HG03280 (cell line): ENCODE data around the gene CFAP97D1.

ENCODE experiments used
- ATAC-seq: cut with Tn5 transposase; IDR thresholded peaks from one replicate; pipeline ENCODE4 v1.9.1; 2021; ENCODE audit warnings: mild to moderate bottlenecking, moderate library complexity; ENCODE audit not compliant: unreplicated experiment

CFAP97D1 gene

DNA sequence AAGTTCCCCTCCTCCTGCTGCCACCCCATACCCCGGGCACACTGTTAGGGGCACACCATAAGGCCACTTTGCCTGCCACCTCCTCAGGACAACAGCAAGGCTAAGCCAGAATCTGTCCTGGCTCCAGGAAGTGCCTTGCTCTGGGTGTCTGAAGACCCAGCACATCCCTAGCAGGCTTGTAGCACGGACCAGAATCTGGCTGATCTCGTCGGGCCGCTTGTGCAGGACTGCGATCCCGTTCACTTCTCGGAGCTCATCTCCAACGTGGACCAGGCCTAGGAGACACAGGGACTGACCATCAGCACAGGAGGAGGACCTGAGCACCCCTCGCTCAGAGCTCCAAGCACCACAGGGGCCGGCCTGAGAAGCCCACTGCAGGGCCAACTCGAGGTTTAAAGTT, 45.3 kb downstream of the CFAP97D1 start:
- ATAC-seq: no peak

DNA sequence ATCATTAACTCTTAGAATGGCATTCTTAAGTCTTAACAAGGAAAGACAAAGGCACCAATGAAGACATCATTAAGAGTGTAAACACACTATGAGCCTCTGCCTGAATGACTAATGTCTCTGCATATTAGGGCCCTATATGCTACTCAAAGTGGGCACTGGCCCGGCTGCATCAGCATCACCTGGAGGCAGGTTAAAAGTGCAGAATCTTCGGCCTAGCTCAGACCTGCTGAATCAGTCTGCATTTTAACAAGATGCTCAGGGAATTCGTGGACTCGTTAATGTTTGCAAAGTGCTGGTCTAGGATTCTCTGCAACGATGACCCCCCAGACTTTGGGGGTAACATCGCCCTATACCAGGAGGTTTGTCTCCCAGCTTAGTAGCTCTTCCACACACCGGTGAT, 46.0 kb downstream of the CFAP97D1 start:
- ATAC-seq: no peak

DNA sequence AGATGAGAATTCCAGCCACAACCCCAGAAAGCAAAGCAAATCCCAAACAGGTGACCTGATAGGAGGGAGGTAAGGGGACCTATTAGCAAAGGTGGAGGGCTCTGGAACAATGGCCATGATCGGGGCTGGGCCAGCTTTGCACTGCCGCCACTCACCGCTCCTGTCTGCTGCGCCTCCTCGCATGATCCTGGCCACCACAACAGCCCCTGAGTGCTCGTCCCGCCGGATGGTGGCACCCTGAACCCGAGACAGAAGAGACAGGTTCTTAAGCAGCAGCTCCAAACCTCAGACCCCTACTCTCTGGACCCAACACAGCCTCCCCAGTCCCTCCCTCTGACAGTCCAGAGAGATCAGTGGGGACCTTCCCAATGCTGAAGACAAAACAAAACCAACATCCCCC, 47.4 kb downstream of the CFAP97D1 start:
- ATAC-seq: no peak

DNA sequence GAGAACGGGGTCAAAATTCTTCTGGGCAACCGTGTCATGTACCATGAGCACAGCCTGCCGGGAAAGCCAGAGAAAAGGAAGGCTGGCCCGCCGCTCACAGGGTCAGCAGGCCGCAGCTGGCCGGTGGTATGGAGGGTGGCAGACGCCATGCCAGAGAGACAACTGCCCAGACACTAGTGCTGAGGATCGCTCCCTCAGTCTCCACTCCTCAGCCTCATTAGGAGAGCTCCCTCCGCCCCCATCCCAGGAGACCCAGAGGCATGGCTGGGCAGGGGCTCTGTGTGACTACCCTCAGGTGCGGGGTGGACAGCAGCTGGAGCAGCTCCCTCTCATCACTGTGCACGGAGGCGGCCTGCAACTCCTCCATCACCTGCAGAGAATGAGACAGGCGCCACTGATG, 49.5 kb downstream of the CFAP97D1 start:
- ATAC-seq: no peak

DNA sequence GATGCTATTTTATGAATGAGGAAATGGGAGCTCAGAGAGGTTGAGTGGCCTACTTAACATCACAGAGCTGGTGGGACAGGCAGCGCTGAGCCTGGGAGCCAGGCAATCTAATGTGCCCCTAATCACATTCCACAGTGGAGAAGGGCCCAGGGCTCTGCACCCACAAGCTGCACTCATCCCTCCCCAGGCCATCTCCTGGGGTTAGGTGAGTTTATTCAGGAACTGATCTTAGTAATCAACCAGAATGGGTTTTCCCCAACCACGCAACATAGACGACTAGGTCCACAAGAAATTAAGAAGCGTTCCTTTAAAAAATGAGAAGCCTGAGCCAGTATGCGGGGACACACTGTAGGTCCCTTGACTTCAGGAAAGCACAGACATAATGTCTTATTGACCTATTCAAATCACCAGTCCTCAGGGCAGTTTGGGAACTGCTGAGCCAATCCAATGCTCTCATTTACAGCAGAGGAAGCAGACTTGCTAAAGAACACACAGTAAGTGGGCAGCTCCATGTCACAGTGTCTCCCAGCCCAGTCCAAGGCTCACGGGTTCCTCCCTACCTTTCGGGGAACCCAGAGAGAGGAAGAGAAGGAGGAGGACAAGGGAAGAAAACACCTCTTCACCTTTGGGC, 50.4 kb downstream of the CFAP97D1 start:
- no peak for ATAC-seq

DNA sequence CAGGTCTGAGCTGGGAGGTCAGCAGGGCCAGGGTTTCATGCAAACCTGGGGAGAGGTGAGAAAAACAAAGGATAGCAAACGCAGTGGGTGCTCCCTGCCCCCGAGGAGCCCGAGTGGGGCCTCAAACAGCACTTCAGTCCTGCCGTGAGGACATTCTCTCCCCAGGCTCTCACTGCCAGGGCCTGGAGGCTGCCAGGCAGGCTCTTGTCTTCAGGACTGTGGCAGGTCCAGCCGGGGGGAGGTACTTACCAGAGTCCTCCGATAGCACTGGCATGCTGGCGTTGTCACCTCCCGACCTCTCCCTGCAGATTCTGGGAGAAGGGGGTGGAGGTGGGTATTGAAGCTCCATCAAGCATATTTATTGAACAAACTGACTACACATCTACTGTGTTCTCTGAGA, 51.4 kb downstream of the CFAP97D1 start:
- ATAC-seq: no peak

DNA sequence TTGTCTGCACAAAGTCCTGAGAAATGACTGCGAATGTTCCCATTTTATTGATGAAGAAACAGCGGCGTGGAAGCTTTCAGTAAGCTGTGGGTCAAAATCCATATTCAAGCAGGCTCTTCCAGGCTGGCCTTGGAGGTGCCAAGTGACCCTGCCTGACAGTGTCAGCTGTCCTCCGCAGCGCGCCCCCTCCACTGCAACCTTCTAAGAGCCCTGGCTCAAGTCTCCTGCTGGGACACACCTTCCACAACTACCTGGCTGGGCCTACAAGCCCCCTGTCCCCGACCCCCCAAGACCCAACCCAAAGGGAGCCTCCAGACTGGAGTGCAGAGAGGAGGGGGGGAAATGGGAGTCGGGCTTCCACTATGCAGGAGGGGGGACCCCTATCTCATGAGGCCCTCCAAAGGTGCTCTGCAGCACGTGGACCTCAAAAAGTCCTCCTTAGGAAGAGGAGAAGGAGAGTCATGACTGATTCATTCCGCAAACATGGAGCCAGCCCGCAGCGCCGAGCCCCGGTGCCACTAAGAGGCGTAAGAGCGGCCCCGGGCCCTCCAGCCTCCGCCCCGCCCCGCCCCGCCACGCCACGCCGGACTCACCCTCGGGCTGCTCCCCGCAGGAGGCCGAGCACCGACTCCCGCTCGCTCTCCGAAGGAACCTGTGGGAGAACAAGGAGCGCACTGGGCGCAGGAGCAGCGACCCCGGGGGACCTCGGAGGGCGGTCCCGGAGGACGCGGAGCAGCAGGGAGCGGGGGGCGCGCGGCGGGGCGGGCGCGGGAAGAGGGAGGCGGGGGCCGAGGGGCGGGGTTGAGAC, 52.1 kb downstream of the CFAP97D1 start:
- ATAC-seq: no peak

DNA sequence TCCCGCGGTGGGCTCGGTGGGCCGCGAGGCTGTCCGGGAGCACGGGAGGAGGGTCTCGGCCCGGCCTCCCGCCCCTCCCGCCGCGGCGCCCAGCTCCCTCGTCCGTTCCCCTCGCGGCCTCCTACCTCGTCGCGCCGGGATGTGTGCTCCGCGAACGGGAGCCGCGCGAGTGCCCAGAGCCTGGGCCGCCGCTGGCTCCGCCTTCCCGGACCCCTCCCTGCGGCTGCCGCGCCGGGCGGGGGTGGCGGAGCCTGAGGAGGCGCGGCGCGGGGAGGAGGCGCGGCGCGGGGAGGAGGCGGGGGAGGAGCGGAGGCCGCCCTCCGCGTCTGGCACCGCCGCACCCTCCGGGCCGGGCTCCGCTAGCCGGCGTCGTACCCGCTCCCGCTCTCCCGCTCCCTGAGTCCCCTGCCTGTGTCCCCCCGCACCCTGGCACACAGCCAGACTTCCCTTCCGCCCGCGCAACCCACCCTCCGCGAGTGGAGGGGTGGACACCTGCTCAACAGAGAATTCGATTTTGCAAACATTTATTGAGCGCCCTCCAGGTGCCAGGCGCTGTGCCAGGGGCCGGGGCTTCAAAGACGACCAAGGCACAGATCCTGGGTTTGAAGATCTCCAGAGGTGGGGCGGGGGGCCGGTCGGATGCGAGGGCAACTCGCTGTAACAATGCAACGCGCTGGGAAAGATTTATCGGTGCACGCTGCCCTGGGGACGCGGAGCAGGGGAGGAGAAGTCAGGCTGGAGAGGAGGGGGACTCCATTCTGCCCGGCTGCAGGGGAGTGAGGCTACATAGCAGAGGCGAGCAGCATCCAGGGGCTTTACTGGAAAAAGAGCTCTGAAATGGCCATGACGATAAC, 53.0 kb downstream of the CFAP97D1 start, which contains the start of gene MPP3:
Gene MPP3, minus strand, starts transcription at position 171 of the 854 bp plus-strand sequence. CDS start 1,240 bp downstream, outside the sequence.
- ATAC-seq: no peak

DNA sequence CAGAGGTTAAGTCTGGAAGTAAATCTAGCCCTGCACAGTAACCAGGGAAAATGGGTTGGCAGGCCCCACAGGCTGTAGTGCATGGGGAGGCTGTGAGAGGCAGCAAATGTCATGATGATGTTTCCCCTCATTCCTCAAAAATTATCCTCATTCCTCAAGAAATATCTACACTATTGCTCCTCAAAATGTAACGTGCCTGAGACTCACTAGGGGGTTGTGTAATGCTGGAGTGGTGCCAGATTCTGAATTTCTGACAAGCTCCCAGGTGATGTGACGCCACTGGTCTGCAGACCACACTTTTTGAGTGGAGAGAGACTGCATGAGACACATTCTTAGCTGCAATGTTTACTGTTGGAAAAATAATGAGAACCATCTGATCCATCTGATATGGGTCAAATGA, 53.9 kb downstream of the CFAP97D1 start:
- no peak for ATAC-seq
